Left kidney (tissue), 2 donors: Measurements from ENCODE around the gene LCLAT1. TPM values are rescaled to one million over a fixed set of nuclear protein-coding genes. Genes with fewer than 3 reads are reported as not detected.
"Not testable (repeated sequence)": the region's sequence is repeated elsewhere in the genome, so short reads cannot be mapped to it uniquely, and the experiment has no call there.

ENCODE experiments used
- DNase-seq: peaks from one replicate; pipeline ENCODE4 v3.0.0-alpha.2; 2013
- polyA plus RNA-seq: library from polyadenylated mRNA; unstranded; fragments of 120-200 nt; gene quantifications from one replicate; pipeline ENCODE4 v1.2.1, GENCODE V29; 2013; ENCODE audit not compliant: insufficient read length

LCLAT1 gene
- polyA plus RNA-seq, 1 donor: 22.9 TPM

DNA sequence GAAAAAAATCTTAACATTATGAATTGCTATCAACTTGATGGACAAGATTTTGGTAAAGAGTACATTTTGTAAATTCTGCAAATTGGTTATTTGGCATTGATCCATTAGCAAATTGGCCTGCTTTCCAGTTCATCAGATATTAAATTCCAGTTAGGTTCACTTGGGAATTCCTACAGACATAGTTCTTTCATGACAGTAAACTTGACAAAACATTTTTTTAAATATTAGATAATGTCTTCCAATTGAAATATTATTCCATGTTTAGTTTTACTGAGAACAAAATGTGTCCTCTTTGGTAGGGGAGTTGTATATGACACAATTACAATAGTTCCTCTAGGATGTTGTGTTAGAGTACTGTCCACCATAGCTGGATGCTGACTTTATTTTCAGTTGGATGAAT, 141.9 kb downstream of the LCLAT1 start:
- no peak for DNase-seq

DNA sequence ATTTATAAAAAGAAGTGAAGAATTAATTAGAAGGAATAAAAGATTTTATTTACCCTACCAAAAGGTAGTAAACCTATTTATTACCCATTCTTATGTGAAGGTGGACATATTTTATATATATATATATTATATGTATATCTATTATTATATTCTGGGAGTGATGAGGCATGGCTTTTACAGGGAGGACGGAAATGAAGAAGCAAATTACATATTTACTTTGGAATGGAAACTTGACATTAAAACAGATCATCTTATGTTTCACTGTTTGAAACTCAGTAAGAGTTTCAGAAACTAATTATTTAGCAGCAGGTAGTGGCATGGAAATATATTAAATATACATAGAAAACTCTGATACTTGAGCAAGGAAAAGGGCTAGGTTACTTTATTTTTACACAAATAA, 143.4 kb downstream of the LCLAT1 start:
- no peak for DNase-seq

DNA sequence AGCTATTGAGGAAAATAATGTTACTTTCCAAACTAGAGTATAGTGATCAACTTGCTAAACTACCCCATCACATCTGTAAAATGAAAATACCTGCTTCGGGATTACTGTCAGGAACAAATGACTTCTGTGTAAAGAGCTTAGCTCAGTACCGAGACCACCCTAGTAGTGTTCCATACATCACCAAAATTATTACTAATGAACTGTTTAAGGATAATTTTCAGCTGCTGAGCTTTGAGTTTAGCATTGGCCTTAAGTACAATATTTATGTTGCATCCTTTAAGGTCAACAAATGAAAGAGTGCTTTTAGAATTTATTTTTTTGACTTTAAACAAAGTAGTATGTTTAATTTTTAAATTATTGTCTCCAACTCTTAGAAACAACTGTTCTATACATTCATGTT, 144.1 kb downstream of the LCLAT1 start:
- no peak for DNase-seq

DNA sequence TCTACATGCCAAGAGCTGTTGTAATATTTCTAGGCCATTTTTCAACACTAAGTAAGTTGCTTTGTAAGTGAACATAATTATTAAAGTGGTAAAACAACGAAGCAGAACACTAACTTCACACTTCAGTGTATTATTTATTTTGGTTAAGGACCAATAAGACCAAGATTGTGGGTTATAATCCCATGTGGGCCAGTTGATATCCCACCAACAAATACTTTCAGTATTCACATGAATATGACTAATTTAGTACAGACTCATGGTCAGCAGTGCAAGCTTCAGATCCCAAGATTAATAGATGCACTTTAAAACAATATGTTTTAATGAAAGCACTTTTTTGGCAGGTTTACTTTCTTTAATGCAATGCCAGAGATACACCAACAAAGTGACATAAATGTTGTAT, 154.3 kb downstream of the LCLAT1 start:
- DNase-seq: no peak

DNA sequence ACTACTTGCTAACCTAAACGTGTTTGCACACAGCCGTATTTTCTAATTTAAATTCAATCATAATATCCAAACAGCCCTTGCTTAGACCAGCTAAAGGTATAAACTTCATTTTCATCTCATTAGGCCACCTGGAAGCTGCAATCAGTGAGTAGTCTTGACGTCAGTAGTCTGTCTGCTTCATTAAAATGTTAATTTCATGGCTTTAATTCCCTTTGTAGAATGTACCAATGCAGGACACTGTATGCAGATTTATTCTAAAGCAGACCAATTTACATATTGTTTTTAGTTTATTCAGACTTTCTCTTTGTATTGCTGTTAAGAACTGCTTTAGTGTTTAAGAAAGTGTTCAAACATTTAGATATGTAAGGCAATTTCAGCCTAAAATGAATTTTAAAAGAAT, 158.2 kb downstream of the LCLAT1 start:
- DNase-seq: no peak

DNA sequence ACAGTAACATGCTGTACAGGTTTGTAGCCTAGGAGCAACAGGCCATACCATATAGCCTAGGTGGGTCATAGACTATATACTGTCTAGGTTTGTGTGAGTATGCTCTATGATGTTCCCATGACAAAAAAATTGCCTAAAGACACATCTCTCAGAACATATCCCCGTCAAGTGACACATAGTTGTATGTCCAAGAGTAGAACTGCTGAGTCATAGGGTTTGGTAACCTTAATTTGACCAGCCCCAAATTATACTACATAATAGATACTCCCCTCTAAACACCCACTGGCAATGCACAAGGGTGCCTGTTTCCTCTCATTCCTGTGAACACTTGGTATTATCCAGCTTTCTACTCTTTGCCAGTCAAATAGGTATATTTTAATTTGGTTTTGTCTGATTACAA, 161.6 kb downstream of the LCLAT1 start:
- no peak for DNase-seq

DNA sequence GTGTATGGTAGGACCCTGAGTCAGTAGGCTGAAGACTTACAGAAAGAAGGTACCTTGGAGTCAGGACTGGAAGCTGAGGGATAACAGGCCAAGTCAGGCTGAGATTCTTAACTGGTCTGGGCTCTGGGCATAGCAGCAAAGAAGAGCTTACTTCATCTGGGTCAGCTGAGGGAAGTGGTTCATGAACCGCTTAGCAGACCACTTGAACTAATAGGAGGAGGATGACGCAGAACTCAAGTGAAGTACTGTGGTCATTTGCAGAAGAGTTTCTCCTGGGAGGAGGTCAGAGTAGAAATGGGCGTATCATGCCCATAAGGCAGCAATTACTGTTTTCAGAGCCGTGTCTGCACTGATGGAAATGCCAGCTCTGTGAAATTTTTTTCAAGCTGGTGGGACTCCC, 164.5 kb downstream of the LCLAT1 start:
- DNase-seq: no peak

DNA sequence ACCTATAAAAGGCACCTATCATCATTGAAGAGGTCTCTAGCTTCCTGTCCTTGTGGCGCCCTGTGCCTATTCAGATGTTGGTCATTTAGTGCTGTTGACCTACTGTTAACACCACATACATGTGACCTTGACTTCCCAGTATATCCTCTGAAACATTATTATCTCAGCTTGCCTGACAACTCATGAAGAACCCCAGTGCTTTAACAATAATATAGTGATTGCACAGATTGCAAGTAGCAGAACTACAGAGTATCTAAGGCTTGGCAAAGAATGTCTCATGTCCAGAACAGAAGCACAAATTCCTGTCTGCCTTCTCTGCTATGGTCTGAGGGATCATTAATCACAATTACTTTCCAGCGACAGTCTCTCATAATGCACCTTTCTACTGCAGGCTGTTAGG, 165.3 kb downstream of the LCLAT1 start:
- peak; percentile 14 for DNase-seq

DNA sequence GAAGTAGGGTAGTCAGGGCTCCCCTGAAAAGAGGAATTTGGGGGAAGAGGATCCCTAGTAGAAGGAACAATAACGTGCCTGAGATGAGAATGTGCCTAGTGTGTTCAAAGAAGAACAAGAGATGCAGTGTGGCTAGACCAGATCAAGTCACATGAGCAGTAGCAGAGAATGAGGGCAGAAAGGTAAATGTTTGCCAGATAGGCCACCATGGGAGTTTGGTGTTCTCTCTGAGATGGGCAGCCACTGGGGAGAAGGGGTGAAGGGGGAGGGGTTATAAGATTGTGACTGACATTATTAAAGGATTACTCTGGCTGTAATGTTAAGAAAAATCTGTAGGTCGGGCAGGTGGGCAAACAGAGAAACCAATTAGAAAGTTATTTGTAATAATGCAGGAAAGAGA, 166.0 kb downstream of the LCLAT1 start:
- no peak for DNase-seq

DNA sequence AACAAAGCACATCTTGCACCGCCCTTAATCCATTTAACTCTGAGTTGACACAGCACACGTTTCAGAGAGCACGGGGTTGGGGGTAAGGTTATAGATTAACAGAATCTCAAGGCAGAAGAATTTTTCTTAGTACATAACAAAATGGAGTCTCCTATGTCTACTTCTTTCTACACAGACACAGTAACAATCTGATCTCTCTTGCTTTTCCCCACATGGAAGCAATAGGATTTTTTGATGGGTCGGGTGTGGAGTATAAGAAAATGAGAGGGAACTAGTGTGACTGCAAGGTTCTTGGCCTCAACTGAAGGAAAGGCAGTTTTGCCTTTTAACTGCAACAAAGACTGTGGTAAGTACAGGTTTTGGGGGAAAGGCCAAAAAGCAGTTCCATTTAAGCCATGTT, 167.2 kb downstream of the LCLAT1 start:
- DNase-seq: not testable (repeated sequence)

DNA sequence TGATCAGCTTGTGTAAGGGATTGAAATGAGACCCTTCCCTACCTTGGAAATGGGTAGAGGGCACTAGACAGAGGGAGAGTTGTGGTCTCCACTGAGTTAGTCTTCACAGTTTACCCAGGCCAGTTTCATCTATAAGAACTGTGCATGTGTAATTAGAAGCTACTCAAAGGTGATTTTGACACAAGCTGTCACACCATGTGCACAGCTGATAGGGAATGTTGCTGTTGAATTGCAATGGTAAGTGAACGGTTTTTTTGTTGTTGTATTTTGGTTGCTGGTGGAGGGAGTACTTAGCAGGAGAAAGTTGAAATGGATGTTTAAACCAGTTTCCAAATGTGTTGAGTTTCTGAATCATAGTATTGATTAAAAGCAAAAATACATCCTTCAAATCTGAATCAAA, 168.9 kb downstream of the LCLAT1 start:
- DNase-seq: no peak

DNA sequence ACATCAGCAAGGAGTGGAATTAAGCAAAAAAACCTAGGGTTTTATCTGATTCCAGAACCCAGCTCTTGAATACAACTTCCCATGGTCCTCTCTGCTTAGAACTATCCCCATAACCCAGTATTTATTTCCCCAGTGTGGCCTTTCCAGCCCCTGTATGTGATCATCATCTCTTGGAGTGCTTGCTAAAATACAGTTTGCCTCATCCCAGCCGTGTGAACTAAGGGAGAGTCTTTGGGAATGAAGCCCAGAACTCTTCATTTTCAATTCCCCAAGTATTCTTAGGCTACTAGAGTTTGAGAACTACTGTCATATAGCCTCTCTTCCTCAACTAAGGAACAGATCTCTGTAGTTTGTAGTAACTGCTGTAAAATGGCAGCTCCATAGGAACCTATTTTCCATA, 173.1 kb downstream of the LCLAT1 start:
- no peak for DNase-seq

DNA sequence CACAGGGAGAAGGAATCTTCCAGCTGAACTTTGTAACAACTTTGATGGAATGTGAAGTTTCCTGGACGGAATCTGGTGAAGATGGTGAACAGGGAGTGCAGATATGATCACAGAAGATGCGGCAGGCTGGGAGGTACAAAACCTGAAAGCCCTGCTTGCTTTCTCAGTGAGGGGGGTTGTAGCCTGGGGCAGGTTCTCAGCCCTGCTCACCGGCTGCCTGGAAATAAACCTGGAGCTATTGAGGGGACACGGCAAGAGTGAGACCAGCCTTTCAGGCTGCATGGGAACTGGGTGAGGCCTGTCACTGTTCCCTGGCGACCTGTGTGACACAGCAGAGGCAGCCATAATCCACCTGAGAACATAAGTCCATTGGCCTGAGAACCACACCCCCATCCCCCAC, 174.8 kb downstream of the LCLAT1 start:
- DNase-seq: no peak

DNA sequence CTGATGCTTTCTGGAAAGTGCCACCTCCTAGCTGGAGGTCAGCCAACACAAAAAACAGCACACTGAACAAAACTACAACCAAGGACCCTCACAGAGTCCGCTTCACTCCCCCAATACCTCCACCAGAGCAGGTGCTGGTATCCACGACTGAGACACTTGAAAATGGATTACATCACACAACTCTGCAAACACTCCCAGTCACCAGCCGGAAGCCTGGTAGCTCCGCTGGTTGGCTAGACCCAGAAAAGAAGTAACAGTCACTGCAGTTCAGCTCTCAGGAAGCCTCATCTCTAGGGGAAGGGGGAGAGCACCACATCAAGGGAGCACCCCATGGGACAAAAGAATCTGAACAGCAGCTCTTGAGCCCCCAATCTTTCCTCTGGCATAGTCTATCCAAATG, 175.4 kb downstream of the LCLAT1 start:
- DNase-seq: no peak

DNA sequence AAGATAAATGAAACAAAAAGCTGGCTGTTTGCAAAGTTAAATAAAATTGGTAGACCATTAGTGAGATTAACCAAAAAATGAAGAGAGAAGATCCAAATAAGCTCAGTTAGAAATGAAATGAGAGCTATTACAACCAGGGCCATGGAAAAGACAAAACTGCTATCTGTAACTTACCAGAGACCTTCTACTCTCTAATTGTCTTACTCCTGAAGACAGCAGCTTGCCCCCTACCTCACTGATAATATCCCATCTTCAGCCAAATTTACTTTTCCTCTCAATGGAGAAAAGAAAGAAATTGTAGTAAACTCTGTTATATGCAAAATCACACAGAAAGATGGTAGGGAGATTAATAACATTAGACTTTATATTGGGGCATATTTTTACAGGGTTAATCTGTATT, 178.2 kb downstream of the LCLAT1 start:
- DNase-seq: no peak

DNA sequence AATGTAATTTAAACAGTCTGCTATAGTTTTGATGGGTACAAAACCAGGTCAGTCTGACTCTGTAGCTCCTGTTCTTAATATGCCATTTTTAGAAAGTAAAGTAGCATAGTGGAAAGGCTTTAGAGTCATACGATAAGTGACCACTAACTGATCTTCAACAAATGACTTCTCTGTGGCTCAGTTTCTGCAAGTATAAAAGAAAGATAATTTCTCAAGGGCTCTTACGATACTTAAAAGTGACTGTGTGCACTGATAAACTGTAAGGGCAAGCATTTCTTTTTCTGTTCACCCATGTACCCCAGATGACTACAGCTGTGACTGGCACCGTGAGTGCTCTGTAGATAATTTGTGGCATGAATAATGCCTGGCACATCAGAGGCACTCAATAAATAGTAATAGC, 178.7 kb downstream of the LCLAT1 start:
- DNase-seq: no peak

DNA sequence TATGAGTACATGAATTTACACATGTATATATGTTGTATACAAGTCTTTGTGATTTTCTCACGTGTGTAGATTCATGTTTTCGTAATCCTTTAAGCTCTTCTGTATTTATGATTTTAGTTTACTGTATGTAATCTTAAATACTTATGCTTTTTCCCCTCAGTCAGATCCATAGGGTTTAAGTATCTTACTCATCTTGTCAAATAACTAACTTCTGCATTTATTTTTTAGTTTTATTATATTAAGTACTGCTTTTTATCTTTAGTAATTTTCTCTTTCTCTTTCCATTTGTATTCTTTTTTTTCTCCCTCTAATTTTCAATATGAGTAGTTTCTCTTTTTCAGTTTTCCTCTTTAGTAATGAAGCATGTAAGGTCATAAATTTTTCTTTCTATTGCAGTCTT, 179.4 kb downstream of the LCLAT1 start:
- DNase-seq: no peak

DNA sequence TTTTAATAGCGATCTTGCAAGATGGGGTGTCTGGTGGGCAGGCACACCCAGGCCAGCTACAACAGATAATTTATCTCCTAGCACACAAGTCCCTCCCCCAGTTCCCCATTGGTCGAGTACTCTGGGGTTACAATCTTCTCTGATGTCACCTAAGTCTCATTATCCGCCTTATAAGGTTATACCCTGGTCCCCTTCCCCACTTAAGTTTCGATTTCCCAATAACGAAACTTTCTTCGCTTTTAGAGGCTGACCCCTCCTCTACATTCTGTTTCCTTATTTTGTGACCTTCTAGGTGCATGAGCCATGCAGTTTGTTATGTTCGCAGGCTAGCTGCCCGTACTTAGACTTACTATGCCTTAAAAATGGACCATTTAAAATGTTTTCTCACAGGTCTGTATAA, 180.1 kb downstream of the LCLAT1 start:
- no peak for DNase-seq

DNA sequence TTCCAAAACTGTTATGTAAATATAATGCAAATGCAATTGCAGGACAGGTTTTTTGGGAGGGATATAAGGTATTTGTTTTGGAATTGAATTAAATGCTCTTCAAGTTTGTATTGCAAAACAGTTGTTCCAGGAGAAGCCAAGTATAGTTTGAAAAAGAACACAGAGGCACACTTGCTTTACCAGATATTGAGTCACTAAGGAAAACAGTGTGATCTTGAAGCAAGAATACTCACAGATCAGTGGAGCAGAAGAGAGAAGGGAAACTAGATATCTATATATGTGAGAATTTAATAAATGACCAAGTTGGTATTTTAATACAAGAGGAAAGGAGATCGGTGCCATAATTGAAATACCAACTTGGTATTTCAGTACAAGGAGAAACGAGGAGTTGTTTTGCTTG, 181.3 kb downstream of the LCLAT1 start:
- no peak for DNase-seq

DNA sequence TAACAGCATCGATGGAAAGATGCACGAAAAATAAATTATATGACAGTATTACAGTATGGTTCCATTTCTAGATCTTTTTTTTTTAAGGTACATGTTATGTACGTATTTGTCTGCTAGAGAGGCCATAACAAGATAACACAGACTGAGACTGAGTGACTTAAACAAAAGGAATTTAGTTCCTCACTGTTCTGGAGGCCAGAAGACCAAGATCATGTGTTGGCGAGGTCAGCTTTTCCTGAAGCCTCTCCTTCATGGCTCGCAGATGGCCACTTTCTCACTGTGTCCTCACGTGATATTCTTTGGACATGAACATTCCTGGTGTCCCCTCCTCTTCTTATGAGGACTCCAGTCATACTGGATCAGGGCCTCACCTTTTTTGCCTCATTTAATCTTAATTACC, 182.8 kb downstream of the LCLAT1 start:
- DNase-seq: no peak

DNA sequence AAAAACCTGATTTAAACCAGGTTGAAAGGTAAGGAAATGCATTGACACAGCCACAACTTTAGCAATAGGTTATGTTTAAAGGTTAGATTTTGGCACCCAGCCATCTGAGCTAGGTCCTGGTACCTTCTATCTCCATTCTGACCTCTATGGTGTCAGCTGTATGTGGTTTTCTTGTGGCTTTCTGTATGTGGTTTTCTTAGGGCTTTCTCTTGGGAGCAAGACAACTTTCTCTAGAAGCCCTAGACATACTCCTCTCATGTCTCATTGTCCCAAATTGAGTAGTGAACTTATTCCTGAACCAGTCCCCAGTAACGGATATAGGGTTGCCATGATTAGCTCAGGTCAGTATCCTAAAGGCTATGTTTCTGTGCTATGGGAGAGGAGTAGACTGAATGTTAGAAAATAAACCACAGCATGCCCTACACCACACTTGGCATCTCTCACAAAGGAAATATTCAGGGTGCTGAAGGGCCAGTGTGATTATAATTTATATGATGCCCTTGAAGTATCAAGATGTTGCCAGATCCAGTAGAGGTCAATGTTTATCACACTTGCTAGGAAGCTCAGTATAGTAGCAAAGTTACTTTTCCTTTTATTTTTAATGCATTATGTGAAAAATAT, 184.1 kb downstream of the LCLAT1 start:
- no peak for DNase-seq

DNA sequence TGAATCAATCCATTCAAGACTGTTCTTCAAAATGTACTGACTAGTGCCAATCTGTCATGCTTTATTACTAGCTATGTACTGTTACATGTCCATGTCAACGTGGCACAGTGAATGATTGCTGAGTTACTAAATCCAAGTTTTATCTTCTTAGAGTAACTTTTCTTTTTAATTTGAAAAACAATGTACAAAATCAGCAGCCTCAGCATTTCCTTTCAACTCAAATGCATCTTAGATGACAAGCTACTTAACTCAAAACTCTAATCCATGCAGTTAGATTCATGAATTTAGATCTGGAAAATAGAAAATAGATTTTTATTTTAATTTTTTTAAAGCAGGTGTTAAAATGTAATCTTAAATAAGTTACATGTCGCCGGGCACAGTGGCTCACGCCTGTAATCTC, 186.0 kb downstream of the LCLAT1 start:
- no peak for DNase-seq

DNA sequence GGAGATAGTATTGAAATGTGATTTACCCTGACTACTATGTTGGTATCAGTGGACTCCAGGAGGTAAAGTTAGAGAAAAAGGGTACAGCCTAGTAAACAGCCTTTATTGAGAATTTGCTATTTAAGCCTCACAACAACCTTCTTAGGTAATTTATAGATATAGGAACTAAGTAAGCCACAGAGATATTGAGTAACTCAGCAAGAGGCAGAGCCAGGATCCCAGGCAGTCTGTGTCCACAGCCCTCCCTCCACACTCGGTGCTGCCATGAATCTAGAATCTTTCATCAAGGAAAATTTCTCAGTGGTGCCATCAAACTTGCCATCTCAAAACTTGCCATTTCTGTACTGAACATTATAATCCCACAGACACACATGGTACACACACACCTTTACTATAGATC, 189.3 kb downstream of the LCLAT1 start:
- no peak for DNase-seq

DNA sequence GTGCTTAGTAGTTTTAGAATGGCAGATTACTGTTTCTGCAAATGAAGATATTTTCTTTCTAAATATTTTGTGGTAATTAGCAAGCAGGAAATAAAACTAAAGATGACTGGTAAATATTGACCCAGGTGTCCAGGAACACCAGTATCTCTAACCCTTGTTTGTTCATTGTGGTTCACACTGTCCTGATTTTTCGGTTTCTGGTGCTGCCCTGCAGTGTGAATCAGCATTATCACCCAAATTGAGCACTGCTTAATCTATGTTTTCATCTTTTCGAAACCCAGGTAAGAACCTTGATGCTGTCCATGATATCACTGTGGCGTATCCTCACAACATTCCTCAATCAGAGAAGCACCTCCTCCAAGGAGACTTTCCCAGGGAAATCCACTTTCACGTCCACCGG, 192.8 kb downstream of the LCLAT1 start:
- DNase-seq: no peak

DNA sequence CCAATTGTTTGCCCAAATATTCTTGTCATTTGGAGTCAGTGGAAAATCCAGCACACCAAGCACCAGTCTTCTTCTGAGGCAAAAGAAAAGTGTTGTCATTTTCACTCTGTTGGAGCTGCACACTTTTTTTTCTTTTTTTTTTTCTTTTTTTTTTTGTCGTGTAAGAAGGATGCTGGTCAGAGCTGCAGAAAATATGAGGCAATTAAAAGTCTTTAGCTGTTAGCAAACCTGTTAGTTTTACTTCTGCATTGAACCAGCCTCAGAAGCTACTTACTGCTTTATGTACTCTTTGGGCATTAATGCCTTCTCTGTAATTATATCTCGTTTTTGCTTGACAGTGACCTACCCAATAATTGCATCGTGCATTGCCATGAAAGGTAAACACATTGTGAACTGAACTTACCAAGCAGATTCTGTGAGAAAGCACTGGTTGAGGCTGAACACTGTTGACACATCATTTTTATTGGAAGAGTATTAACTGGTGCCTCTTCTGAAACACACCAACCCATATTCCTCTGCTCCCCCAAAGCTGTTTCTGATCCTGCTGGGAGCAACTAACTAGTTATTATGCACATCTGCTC, 194.8 kb downstream of the LCLAT1 start:
- no peak for DNase-seq
